Lower lobe of right lung (tissue), 2 donors: Measurements from ENCODE around the gene CCDC85C. TPM values are rescaled to one million over a fixed set of nuclear protein-coding genes. Genes with fewer than 3 reads are reported as not detected.
A peak's percentile ranks its signal among the peaks of the same experiment; 100 is the strongest.

Source experiments
- ATAC-seq, 2 donors: fragments of 200-7000 bp; cut with Tn5 transposase; one replicate each; pipeline ENCODE4 v1.9.1; 2020 to 2022; ENCODE audit warnings: mild to moderate bottlenecking in 2 of 2, moderate library complexity in 2 of 2
- DNase-seq: peaks from one replicate; pipeline ENCODE4 v3.0.0-alpha.2; 2020
- H3K27ac ChIP-seq: fragments of 200-600 bp; one replicate; pipeline ENCODE4 v1.8.0; 2022
- H3K27me3 ChIP-seq: fragments of 200-600 bp; one replicate; pipeline ENCODE4 v1.8.0; 2022; ENCODE audit warnings: low read depth
- H3K36me3 ChIP-seq: fragments of 200-600 bp; one replicate; pipeline ENCODE4 v1.8.0; 2022; ENCODE audit warnings: mild to moderate bottlenecking
- H3K4me1 ChIP-seq: fragments of 200-600 bp; one replicate; pipeline ENCODE4 v1.8.0; 2022
- H3K4me3 ChIP-seq: fragments of 200-600 bp; one replicate; pipeline ENCODE4 v1.8.0; 2022; ENCODE audit warnings: mild to moderate bottlenecking
- H3K9me3 ChIP-seq: fragments of 200-600 bp; one replicate; pipeline ENCODE4 v1.8.0; 2022
- intact Hi-C: fragments of 100-400 bp; cut with DNase I; formaldehyde crosslinking; loops from one replicate; pipeline ENCODE4 v1.11.0; 2022
- total RNA-seq: library from RNA; stranded (reverse); fragmentation: NEBNext Ultra II Directional; extraction: Animal tissue kit (Norgen Biotek cat#: 25700); gene quantifications from one replicate; pipeline ENCODE4 v1.2.1, GENCODE V29; 2021
- TF ChIP-seq, protein P1 (sequence below): fragments of 200-600 bp; IDR thresholded peaks from one replicate; pipeline ENCODE4 v1.8.0; 2022; ENCODE audit warnings: antibody characterized with exemption, mild to moderate bottlenecking
- donor health status: DM: no; HTN: yes; CAD: no; lungs with severe emphysema.

The CCDC85C gene
- total RNA-seq, 1 donor from 2014 or later, result 15.3 TPM

DNA sequence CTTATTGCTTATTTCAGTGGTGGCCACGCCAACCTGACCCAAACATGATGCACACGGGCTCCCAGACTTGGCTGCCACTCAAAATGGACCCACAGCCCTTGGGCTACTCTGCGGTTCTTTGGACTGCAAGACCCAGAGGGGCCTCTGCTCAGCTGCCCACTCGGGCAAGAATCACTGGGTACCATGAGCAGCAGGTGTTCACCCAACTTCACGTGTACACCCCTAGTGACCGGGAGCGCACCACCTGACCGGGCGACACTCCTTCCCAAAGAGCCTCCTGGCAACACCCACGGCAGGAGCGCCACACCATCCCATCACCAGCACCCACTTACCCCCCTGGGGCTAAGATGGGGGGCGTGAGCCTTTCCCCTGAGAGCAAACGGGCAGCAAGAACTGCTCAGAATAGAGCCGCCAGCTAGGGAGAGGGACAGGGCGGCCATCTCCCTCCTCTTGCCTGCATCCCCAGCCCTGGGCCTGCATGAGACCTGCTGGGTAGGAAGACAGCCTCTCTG, 90.8 kb downstream of the CCDC85C start:
- ATAC-seq (no peak), DNase-seq (no peak)
- Histone ChIP-seq H3K4me1 (peaks cover 1% of the 10 kb centered on the region), H3K27me3 (no peaks in the 10 kb centered on the region), H3K4me3 (no peak overlapping the region), H3K36me3 (peaks cover 67% of the 10 kb centered on the region), H3K9me3 (no peaks in the 10 kb centered on the region), H3K27ac (no peak overlapping the region)
- intact Hi-C loops, result no loop called here
- TF ChIP-seq, protein P1, sequence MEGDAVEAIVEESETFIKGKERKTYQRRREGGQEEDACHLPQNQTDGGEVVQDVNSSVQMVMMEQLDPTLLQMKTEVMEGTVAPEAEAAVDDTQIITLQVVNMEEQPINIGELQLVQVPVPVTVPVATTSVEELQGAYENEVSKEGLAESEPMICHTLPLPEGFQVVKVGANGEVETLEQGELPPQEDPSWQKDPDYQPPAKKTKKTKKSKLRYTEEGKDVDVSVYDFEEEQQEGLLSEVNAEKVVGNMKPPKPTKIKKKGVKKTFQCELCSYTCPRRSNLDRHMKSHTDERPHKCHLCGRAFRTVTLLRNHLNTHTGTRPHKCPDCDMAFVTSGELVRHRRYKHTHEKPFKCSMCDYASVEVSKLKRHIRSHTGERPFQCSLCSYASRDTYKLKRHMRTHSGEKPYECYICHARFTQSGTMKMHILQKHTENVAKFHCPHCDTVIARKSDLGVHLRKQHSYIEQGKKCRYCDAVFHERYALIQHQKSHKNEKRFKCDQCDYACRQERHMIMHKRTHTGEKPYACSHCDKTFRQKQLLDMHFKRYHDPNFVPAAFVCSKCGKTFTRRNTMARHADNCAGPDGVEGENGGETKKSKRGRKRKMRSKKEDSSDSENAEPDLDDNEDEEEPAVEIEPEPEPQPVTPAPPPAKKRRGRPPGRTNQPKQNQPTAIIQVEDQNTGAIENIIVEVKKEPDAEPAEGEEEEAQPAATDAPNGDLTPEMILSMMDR, result no peak

GRCh38 chr14:99512571-99513182, 91.3 kb downstream of the CCDC85C start:
- DNase-seq (no peak), ATAC-seq (no peak)
- intact Hi-C loops, result no loop called here
- H3K27me3 ChIP-seq, result no peaks in the 10 kb centered on the region
- H3K4me3 ChIP-seq, result no peak overlapping the region
- H3K27ac ChIP-seq, result no peak overlapping the region
- H3K9me3 ChIP-seq, result no peaks in the 10 kb centered on the region
- TF ChIP-seq, protein P1, result no peak
- H3K36me3 ChIP-seq, result peaks cover 72% of the 10 kb centered on the region
- H3K4me1 ChIP-seq, result no peaks in the 10 kb centered on the region

DNA sequence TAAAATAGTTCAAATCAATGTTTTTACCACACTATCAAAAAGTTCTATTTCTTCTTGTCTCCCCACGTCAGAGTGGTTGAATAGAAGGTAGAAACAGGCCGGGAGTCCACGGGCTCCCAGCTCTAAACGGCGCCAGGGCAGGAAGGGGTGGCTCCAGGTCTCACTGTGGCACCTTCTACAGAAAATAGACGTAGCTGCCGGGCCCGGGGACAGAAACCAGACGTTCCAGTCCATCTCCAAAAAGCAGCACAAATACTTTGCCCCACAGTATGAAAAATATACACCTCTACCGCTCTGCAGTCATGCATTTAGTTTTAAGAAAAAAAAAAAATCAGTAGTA, 91.9 kb downstream of the CCDC85C start:
- no peak for DNase-seq
- Histone ChIP-seq H3K4me1 (no peaks in the 10 kb centered on the region), H3K36me3 (peaks cover 78% of the 10 kb centered on the region), H3K27me3 (no peaks in the 10 kb centered on the region), H3K9me3 (no peaks in the 10 kb centered on the region), H3K27ac (no peak overlapping the region), H3K4me3 (no peak overlapping the region)
- no peak for ATAC-seq
- intact Hi-C loops, result no loop called here
- TF ChIP-seq, protein P1, result no peak

DNA sequence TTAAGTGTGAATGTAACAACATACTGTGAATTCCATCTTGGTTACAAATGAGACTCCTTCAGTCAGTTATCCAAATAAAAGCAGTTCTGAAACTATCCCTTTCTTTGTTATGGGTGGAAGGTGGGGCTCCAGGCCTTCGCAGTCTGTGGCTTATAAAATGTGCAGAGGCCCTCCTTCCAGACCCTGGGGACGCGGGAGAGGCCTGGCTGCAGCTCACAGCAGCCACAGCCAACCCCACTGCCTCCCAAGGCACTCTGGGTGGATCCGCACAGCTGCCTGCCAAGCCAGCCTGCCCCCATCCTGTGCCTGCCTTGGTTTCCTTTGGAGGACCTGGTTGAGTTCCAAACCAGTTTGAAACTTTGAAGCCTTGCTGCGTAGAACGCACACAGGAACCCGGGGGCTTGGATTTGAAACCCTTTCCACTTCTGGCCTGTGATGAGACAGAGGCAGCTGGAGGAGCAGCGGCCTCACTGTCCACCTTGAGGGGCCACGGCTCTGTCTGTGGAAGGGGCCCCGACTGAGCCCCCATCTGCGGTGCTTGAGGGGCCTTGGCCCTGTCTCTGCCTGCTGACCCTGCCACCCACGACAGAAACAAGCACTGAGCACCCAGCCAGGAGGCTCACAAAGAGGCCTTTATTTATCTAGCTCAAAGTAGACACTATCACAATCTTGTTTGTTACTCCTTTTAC, 92.4 kb downstream of the CCDC85C start:
- intact Hi-C loops, result no loop called here
- Histone ChIP-seq H3K36me3 (peaks cover 84% of the 10 kb centered on the region), H3K4me3 (no peak overlapping the region), H3K4me1 (no peaks in the 10 kb centered on the region), H3K27me3 (no peaks in the 10 kb centered on the region), H3K27ac (peak overlapping the region; percentile 36), H3K9me3 (no peaks in the 10 kb centered on the region)
- TF ChIP-seq, protein P1, result no peak
- DNase-seq (no peak), ATAC-seq (peak in 1 of 2 donors; percentile 37)

- Histone ChIP-seq H3K27ac (no peak overlapping the region), H3K4me3 (no peak overlapping the region), H3K4me1 (no peaks in the 10 kb centered on the region), H3K27me3 (no peaks in the 10 kb centered on the region), H3K36me3 (peaks cover 93% of the 10 kb centered on the region), H3K9me3 (no peaks in the 10 kb centered on the region)
- no peak for DNase-seq
- no peak for ATAC-seq
- TF ChIP-seq, protein P1, result no peak
- intact Hi-C loops, result no loop called here
Measured at GRCh38 chr14:99510556-99511139, 93.4 kb downstream of the CCDC85C start.
